ENCODE data around the gene HIBADH.

The HIBADH gene

DNA sequence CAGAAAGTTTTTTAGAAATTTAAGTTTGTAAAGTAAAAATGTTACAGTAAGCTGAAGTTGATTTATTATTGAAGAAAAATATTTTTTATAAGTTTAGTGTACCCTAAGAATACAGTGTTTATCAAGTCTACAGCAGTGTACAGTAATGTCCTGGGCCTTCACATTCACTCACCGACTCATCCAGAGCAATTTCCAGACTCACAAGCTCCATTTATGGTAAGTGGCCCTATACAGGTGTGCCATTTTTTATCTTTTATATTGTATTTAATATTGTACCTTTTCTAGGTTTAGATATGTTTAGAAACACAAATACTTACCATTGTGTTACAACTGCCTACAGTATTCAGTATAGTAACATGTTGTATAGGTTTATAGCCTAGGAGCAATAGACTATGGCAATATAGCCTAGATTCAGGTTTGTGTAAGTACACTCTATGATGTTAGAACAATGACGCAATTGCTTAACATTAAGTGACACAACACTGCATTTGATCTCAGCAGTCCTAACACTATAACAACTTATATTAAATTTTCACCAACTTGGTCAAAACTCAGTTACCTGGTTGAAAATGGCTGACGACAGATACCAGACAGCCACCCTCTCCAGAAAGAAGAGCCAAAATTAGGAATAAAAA is 45.7 kb downstream of the HIBADH start:
- no peak for TF ChIP-seq CTCF (IDR thresholded peaks at IDR 0.05; ENCODE audit: control extremely low read depth, extremely low read depth, low read depth, missing control alignments)
- CTCF ChIA-PET: interaction anchor here (1.2 kb wide), 1 partner anchor 10 kb away, joined by 5 read pairs; no protein-coding TSS in a partner anchor
- POLR2A ChIA-PET: no interaction called here
- DNase-seq (ENCODE audit: extremely low spot score): no peak

- ChIA-PET POLR2A (no interaction called here), CTCF (interaction anchor here (1.2 to 1.3 kb wide), 2 partner anchors 9 to 11 kb away, joined by 3 to 5 read pairs; no protein-coding TSS in a partner anchor)
- no peak for DNase-seq (ENCODE audit: extremely low spot score)
- no peak for TF ChIP-seq CTCF (IDR thresholded peaks at IDR 0.05; ENCODE audit: control extremely low read depth, extremely low read depth, low read depth, missing control alignments)
Measured at GRCh38 chr7:27616186-27616491, 46.5 kb downstream of the HIBADH start.

- TF ChIP-seq CTCF (IDR thresholded peaks at IDR 0.05; ENCODE audit: control extremely low read depth, extremely low read depth, low read depth, missing control alignments): no peak
- CTCF ChIA-PET: interaction anchor here (1.3 kb wide), 1 partner anchor 11 kb away, joined by 3 read pairs; no protein-coding TSS in a partner anchor
- DNase-seq (ENCODE audit: extremely low spot score): no peak
- POLR2A ChIA-PET: no interaction called here
Measured at GRCh38 chr7:27615420-27616185, 47.1 kb downstream of the HIBADH start.

- no peak for TF ChIP-seq CTCF (IDR thresholded peaks at IDR 0.05; ENCODE audit: control extremely low read depth, extremely low read depth, low read depth, missing control alignments)
- POLR2A ChIA-PET: interaction anchor here (0.7 kb wide), 1 partner anchor 20 kb away, joined by 4 read pairs; no protein-coding TSS in a partner anchor
- CTCF ChIA-PET: no interaction called here
- no peak for DNase-seq (ENCODE audit: extremely low spot score)
Measured at GRCh38 chr7:27614095-27614494, 48.6 kb downstream of the HIBADH start.

DNA sequence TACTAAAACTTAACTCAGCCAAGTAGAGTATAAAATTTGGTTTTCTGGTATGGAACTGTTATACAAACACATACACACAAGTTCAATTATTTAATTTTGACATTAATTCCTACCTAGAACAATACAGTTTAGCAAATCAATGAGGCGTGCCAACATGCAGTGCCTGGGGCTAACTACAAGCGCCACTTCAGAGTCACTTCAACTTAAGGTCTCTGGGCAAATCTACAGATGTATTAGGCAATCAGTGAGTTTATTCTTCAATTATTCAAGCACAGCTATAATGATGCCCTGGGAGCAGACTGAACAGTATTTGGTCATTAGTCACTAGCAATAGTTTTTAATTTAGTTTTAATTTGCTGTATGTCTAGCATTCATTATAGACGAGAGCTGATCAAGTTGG is 51.6 kb downstream of the HIBADH start:
- ChIA-PET CTCF (no interaction called here), POLR2A (no interaction called here)
- no peak for TF ChIP-seq CTCF (IDR thresholded peaks at IDR 0.05; ENCODE audit: control extremely low read depth, extremely low read depth, low read depth, missing control alignments)
- DNase-seq (ENCODE audit: extremely low spot score): no peak

DNA sequence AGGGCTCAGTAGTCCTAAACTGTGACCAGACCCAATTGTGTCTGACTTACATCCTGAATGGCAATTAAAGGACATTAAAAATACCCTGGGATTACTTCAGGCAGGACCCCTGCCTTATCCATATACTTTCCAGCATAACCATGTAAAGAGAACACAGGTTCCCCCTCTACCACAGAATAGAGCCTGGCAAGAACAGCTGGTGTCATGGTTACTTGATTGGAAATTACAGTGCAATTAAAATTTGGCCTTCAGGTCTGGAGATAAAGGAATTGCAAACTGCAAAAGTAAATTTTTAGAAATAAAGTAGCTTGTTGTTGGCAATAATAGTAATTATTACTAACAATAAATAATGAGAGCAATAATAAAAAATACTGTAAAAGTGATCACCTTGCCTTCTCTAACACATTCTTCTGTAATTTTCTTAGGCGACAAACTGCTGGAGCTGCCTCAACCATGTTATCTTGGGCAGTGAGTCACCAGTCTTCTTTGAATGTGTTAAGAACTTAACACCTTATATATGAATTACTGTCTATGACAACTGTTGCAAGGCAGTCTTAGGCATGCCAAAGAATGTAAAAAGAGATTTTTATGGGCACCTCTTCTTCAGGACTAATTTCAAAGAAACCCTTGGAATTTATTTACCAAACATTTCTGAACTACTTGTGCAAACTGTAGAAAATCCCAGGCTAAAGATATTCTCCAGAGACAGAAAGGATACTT is 53.7 kb downstream of the HIBADH start:
- ChIA-PET CTCF (interaction anchor here (0.9 kb wide), 1 partner anchor 26 kb away, joined by 3 read pairs; no protein-coding TSS in a partner anchor), POLR2A (no interaction called here)
- TF ChIP-seq CTCF (IDR thresholded peaks at IDR 0.05; ENCODE audit: control extremely low read depth, extremely low read depth, low read depth, missing control alignments): no peak

More for the DNA sequence above, 53.7 kb downstream of the HIBADH start:
- DNase-seq (ENCODE audit: extremely low spot score): no peak

Measured in GM10248 (cell line).